ENCODE measurements around the gene EIF2B4. TPM values are rescaled to one million over a fixed set of nuclear protein-coding genes. Genes with fewer than 3 reads are reported as not detected.
A peak's percentile ranks its signal among the peaks of the same experiment; 100 is the strongest.

EIF2B4 gene
- total and polyA plus RNA-seq, 2 of the 13 experiments (the other 11 are each of a cell fraction or from before 2014, with no cell fraction given), result 91.5 to 96.4 TPM

DNA sequence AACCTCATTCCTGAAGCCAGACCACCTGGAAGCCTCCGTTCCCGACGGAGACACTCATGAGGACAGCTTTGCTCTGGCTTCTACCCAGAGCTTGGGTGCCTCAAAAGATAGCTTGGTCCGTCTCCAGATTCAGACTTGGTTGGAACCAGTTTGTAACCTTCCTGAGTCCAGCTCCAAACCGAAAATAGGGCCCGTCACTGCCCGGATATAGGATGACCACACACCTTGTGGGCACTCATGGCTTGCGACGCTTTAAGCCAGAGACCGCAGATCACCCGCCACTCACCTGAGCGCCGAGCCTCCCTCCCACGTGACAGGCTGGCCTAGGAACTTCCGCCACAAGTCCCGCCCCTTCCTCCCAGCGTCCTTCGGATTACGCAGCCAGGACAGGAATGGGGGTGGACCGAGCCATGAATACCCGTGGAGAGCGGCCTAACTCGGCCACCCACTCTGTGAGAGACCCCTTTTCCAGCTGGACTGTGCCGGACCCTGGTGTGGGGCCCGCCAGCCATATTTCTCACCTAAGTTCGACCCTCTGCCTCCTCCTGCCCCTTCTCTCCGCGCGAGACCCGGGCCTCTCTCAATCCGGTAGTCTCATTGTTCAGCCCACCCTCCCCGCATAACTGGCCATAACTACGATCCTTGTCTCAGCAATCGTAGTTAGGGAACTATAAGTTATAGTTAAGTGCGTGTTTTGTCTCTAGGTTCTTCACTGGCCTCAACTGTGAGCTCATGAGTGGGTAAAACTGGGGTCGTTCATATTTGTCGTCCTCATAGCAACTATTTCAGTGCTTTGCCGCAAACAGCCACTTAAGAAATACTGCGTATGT is 47.2 kb downstream of the EIF2B4 start, which contains the start of gene MPV17 (continued):
- TF ChIP-seq, protein P1, sequence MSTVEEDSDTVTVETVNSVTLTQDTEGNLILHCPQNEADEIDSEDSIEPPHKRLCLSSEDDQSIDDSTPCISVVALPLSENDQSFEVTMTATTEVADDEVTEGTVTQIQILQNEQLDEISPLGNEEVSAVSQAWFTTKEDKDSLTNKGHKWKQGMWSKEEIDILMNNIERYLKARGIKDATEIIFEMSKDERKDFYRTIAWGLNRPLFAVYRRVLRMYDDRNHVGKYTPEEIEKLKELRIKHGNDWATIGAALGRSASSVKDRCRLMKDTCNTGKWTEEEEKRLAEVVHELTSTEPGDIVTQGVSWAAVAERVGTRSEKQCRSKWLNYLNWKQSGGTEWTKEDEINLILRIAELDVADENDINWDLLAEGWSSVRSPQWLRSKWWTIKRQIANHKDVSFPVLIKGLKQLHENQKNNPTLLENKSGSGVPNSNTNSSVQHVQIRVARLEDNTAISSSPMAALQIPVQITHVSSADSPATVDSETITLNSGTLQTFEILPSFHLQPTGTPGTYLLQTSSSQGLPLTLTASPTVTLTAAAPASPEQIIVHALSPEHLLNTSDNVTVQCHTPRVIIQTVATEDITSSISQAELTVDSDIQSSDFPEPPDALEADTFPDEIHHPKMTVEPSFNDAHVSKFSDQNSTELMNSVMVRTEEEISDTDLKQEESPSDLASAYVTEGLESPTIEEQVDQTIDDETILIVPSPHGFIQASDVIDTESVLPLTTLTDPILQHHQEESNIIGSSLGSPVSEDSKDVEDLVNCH (CRISPR knock-in tag; IDR thresholded peaks at IDR 0.05), result peak; percentile 78; the same call in 1 of the 2 replicates
- TF ChIP-seq, protein P2, sequence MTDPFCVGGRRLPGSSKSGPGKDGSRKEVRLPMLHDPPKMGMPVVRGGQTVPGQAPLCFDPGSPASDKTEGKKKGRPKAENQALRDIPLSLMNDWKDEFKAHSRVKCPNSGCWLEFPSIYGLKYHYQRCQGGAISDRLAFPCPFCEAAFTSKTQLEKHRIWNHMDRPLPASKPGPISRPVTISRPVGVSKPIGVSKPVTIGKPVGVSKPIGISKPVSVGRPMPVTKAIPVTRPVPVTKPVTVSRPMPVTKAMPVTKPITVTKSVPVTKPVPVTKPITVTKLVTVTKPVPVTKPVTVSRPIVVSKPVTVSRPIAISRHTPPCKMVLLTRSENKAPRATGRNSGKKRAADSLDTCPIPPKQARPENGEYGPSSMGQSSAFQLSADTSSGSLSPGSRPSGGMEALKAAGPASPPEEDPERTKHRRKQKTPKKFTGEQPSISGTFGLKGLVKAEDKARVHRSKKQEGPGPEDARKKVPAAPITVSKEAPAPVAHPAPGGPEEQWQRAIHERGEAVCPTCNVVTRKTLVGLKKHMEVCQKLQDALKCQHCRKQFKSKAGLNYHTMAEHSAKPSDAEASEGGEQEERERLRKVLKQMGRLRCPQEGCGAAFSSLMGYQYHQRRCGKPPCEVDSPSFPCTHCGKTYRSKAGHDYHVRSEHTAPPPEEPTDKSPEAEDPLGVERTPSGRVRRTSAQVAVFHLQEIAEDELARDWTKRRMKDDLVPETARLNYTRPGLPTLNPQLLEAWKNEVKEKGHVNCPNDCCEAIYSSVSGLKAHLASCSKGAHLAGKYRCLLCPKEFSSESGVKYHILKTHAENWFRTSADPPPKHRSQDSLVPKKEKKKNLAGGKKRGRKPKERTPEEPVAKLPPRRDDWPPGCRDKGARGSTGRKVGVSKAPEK (CRISPR knock-in tag; IDR thresholded peaks at IDR 0.05; ENCODE audit: borderline replicate concordance), result no peak
- TF ChIP-seq ZBTB1 (CRISPR knock-in tag; IDR thresholded peaks at IDR 0.05; ENCODE audit: borderline replicate concordance) (no peak), ERF (CRISPR knock-in tag; IDR thresholded peaks at IDR 0.05) (peak; percentile 90), NCOA5 (CRISPR knock-in tag; IDR thresholded peaks at IDR 0.05) (no peak), ZNF44 (CRISPR knock-in tag; IDR thresholded peaks at IDR 0.05) (no peak; the same call in 1 of the 2 replicates), SAFB2 (CRISPR knock-in tag; IDR thresholded peaks at IDR 0.05; ENCODE audit: borderline replicate concordance, low read depth) (peak; percentile 29; the same call in 1 of the 2 replicates), RFXANK (CRISPR knock-in tag; IDR thresholded peaks at IDR 0.05) (0 out of 2 replicates have a peak, but pooled peaks have one; percentile 26), XBP1 (CRISPR knock-in tag; IDR thresholded peaks at IDR 0.05) (no peak; the same call in 1 of the 2 replicates), FOXP1 (IDR thresholded peaks at IDR 0.05) (no peak), FOXP1 (CRISPR knock-in tag; IDR thresholded peaks at IDR 0.05) (peak; percentile 33; the same call in 1 of the 2 replicates), ZNF34 (CRISPR knock-in tag; IDR thresholded peaks at IDR 0.05; ENCODE audit: borderline replicate concordance) (no peak; the same call in 1 of the 2 replicates), PAX8 (CRISPR knock-in tag; IDR thresholded peaks at IDR 0.05; ENCODE audit: borderline replicate concordance) (no peak)
- TF ChIP-seq, protein P3, sequence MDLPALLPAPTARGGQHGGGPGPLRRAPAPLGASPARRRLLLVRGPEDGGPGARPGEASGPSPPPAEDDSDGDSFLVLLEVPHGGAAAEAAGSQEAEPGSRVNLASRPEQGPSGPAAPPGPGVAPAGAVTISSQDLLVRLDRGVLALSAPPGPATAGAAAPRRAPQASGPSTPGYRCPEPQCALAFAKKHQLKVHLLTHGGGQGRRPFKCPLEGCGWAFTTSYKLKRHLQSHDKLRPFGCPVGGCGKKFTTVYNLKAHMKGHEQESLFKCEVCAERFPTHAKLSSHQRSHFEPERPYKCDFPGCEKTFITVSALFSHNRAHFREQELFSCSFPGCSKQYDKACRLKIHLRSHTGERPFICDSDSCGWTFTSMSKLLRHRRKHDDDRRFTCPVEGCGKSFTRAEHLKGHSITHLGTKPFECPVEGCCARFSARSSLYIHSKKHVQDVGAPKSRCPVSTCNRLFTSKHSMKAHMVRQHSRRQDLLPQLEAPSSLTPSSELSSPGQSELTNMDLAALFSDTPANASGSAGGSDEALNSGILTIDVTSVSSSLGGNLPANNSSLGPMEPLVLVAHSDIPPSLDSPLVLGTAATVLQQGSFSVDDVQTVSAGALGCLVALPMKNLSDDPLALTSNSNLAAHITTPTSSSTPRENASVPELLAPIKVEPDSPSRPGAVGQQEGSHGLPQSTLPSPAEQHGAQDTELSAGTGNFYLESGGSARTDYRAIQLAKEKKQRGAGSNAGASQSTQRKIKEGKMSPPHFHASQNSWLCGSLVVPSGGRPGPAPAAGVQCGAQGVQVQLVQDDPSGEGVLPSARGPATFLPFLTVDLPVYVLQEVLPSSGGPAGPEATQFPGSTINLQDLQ (CRISPR knock-in tag; IDR thresholded peaks at IDR 0.05), result no peak
- TF ChIP-seq, protein P4, sequence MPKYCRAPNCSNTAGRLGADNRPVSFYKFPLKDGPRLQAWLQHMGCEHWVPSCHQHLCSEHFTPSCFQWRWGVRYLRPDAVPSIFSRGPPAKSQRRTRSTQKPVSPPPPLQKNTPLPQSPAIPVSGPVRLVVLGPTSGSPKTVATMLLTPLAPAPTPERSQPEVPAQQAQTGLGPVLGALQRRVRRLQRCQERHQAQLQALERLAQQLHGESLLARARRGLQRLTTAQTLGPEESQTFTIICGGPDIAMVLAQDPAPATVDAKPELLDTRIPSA (CRISPR knock-in tag; IDR thresholded peaks at IDR 0.05; ENCODE audit: borderline replicate concordance), result peak; percentile 39; the same call in 1 of the 2 replicates
- TF ChIP-seq, protein P5, sequence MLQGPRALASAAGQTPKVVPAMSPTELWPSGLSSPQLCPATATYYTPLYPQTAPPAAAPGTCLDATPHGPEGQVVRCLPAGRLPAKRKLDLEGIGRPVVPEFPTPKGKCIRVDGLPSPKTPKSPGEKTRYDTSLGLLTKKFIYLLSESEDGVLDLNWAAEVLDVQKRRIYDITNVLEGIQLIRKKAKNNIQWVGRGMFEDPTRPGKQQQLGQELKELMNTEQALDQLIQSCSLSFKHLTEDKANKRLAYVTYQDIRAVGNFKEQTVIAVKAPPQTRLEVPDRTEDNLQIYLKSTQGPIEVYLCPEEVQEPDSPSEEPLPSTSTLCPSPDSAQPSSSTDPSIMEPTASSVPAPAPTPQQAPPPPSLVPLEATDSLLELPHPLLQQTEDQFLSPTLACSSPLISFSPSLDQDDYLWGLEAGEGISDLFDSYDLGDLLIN (CRISPR knock-in tag; IDR thresholded peaks at IDR 0.05; ENCODE audit: borderline replicate concordance), result peak; percentile 78; the same call in 1 of the 2 replicates
- TF ChIP-seq, protein P6, sequence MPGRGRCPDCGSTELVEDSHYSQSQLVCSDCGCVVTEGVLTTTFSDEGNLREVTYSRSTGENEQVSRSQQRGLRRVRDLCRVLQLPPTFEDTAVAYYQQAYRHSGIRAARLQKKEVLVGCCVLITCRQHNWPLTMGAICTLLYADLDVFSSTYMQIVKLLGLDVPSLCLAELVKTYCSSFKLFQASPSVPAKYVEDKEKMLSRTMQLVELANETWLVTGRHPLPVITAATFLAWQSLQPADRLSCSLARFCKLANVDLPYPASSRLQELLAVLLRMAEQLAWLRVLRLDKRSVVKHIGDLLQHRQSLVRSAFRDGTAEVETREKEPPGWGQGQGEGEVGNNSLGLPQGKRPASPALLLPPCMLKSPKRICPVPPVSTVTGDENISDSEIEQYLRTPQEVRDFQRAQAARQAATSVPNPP (CRISPR knock-in tag; IDR thresholded peaks at IDR 0.05), result peak; percentile 95
